HCT116 (cell line): ENCODE measurements around the gene QPCT. TPM values are rescaled to one million over a fixed set of nuclear protein-coding genes. Genes with fewer than 3 reads are reported as not detected.

ENCODE experiments used
- ATAC-seq: fragments of 200-7000 bp; cut with Tn5 transposase; 2 replicates; pipeline ENCODE4 v1.9.1; 2020; ENCODE audit warnings: mild to moderate bottlenecking, moderate library complexity
- BruUV-seq: library from RNA; stranded (reverse); fragments of 400-500 nt; replicated peaks from 2 replicates; lab custom pipeline; 2021; lab: Mats Ljungman, UMichigan
- CTCF ChIA-PET: fragments of 300-600 bp; sonication (Branson Sonifier 250); formaldehyde crosslinking; loops from one replicate; lab custom pipeline; 2021; ENCODE audit warnings: antibody characterized with exemption; lab: Charles Lee
- POLR2A ChIA-PET: fragments of 300-600, 350-600 bp; sonication (Branson Sonifier 250); formaldehyde crosslinking; loops from one replicate; lab custom pipeline; 2021; ENCODE audit warnings: antibody characterized with exemption; lab: Charles Lee
- RAD21 ChIA-PET, 2 experiments: fragments of 300-600 bp; sonication (Branson Sonifier 250); formaldehyde crosslinking; loops; one replicate each; lab custom pipeline; 2023; ENCODE audit warnings: low total read pairs in 2 of 2; ENCODE audit not compliant: uncharacterized antibody in 2 of 2, unreplicated experiment in 2 of 2, low non-redundant PET in 1 of 2; lab: Charles Lee
- DNase-seq: peaks from one replicate; pipeline ENCODE4 v3.0.0-alpha.2; 2010; ENCODE audit warnings: low read depth, low spot score
- H2AFZ ChIP-seq: fragments of 200-600 bp; shearing (Covaris generic), sonication (generic); 2 replicates; pipeline ENCODE4 v1.6.1; 2017; ENCODE audit warnings: low read depth, mixed run types, mixed read lengths, antibody characterized with exemption, low read length; ENCODE audit not compliant: poor library complexity, severe bottlenecking
- H3K27ac ChIP-seq: 2 replicates; pipeline ENCODE4 v1.5.1; 2012; ENCODE audit warnings: low read depth, low read length
- H3K27me3 ChIP-seq: fragments of 200-600 bp; sonication (generic); 2 replicates; pipeline ENCODE4 v1.6.1; 2016; ENCODE audit warnings: mixed run types, low read length, mixed read lengths; ENCODE audit not compliant: insufficient read depth
- H3K36me3 ChIP-seq, 2 experiments: fragments of 200-500 bp in 1 of 2; fragments of 200-600 bp in 1 of 2; sonication (Bioruptor generic) in 1 of 2; sonication (generic) in 1 of 2; 2 replicates each; pipeline versions ENCODE4 v1.5.1 to v1.6.1; 2014 to 2016; ENCODE audit warnings: low read length in 2 of 2, inconsistent platforms in 1 of 2, mixed read lengths in 1 of 2, mixed run types in 1 of 2; ENCODE audit not compliant: insufficient read depth in 2 of 2, control insufficient read depth in 1 of 2
- H3K4me1 ChIP-seq, 2 experiments: fragments of 200-600 bp in 1 of 2; sonication (generic) in 1 of 2; 2 replicates each; pipeline versions ENCODE4 v1.5.1 to v1.6.1; 2012 to 2017; ENCODE audit warnings: low read length in 2 of 2, inconsistent platforms in 1 of 2, mild to moderate bottlenecking in 1 of 2, mixed read lengths in 1 of 2, mixed run types in 1 of 2, moderate library complexity in 1 of 2; ENCODE audit not compliant: insufficient read depth in 2 of 2, control insufficient read depth in 1 of 2
- H3K4me2 ChIP-seq: fragments of 200-600 bp; sonication (generic); 2 replicates; pipeline ENCODE4 v1.6.1; 2017; ENCODE audit warnings: mixed run types, low read length, mixed read lengths
- H3K4me3 ChIP-seq, 2 experiments: fragments of 200-600 bp in 1 of 2; sonication (generic) in 1 of 2; replicated peaks in 1 of 2; 2 replicates each; pipeline ENCODE4 v1.5.1; 2011 to 2016; ENCODE audit warnings: low read length in 2 of 2, control low read depth in 1 of 2, low read depth in 1 of 2, mild to moderate bottlenecking in 1 of 2, mixed read lengths in 1 of 2, mixed run types in 1 of 2
- H3K79me2 ChIP-seq: fragments of 200-600 bp; sonication (generic); 2 replicates; pipeline ENCODE4 v1.6.1; 2017; ENCODE audit warnings: mild to moderate bottlenecking, mixed run types, low read length, moderate library complexity, mixed read lengths; ENCODE audit not compliant: insufficient read depth
- H3K9ac ChIP-seq: fragments of 200-600 bp; sonication (generic); 2 replicates; pipeline ENCODE4 v1.6.1; 2016; ENCODE audit warnings: low read length, mixed read lengths
- H3K9me2 ChIP-seq: fragments of 200-600 bp; sonication (generic), shearing (Covaris generic); 2 replicates; pipeline ENCODE4 v1.6.1; 2017; ENCODE audit warnings: mixed run types, mild to moderate bottlenecking, moderate library complexity; ENCODE audit not compliant: insufficient read depth
- H3K9me3 ChIP-seq, 2 experiments: fragments of 200-500 bp in 1 of 2; fragments of 200-600 bp in 1 of 2; sonication (Bioruptor generic) in 1 of 2; sonication (generic) in 1 of 2; 2 replicates each; pipeline ENCODE4 v1.6.1; 2014 to 2017; ENCODE audit warnings: low read length in 2 of 2, mixed read lengths in 2 of 2, inconsistent platforms in 1 of 2, low read depth in 1 of 2, mild to moderate bottlenecking in 1 of 2, mixed run types in 1 of 2, moderate library complexity in 1 of 2; ENCODE audit not compliant: control insufficient read depth in 1 of 2, insufficient read depth in 1 of 2
- H4K20me1 ChIP-seq: fragments of 200-600 bp; sonication (generic), shearing (Covaris generic); 2 replicates; pipeline ENCODE4 v1.6.1; 2017; ENCODE audit warnings: mixed run types, mild to moderate bottlenecking, moderate library complexity; ENCODE audit not compliant: insufficient read depth
- CBX3 ChIP-seq: IDR thresholded peaks from 2 replicates; pipeline ENCODE4 v1.6.1; 2012; ENCODE audit warnings: low read depth
- CEBPB ChIP-seq: IDR thresholded peaks from 2 replicates; pipeline ENCODE4 v1.6.1; 2012; ENCODE audit warnings: low read depth
- EGR1 ChIP-seq: IDR thresholded peaks from 2 replicates; pipeline ENCODE4 v1.6.1; 2012; ENCODE audit warnings: low read depth
- EZH2 ChIP-seq: fragments of 200-600 bp; sonication (generic); IDR thresholded peaks from 2 replicates; pipeline ENCODE4 v1.6.1; 2017; ENCODE audit warnings: antibody characterized with exemption, mixed run types
- EZH2phosphoT487 ChIP-seq: fragments of 200-600 bp; IDR thresholded peaks from 2 replicates; pipeline ENCODE4 v1.6.1; 2018; ENCODE audit warnings: antibody characterized with exemption, borderline replicate concordance
- FOSL1 ChIP-seq: IDR thresholded peaks from 2 replicates; pipeline ENCODE4 v1.6.1; 2012; ENCODE audit warnings: low read depth
- JUND ChIP-seq: IDR thresholded peaks from 2 replicates; pipeline ENCODE4 v1.6.1; 2012
- POLR2A ChIP-seq: IDR thresholded peaks from 2 replicates; pipeline ENCODE4 v1.7.0; 2011; ENCODE audit warnings: borderline replicate concordance; ENCODE audit not compliant: insufficient read depth, insufficient read length; ENCODE audit errors: extremely low read depth
- RAD21 ChIP-seq: IDR thresholded peaks from 2 replicates; pipeline ENCODE4 v1.6.1; 2012; ENCODE audit warnings: low read depth, mild to moderate bottlenecking
- SIN3A ChIP-seq: IDR thresholded peaks from 2 replicates; pipeline ENCODE4 v1.6.1; 2012; ENCODE audit warnings: low read depth
- SP1 ChIP-seq: IDR thresholded peaks from 2 replicates; pipeline ENCODE4 v1.6.1; 2012; ENCODE audit warnings: low read depth
- SRF ChIP-seq: IDR thresholded peaks from 2 replicates; pipeline ENCODE4 v1.6.1; 2012; ENCODE audit warnings: low read depth
- TCF7L2 ChIP-seq: IDR thresholded peaks from 2 replicates; pipeline ENCODE4 v1.7.0; 2011; ENCODE audit warnings: borderline replicate concordance, inconsistent platforms; ENCODE audit not compliant: insufficient read depth, insufficient read length; ENCODE audit errors: extremely low read depth
- YY1 ChIP-seq: IDR thresholded peaks from 2 replicates; pipeline ENCODE4 v1.6.1; 2011; ENCODE audit warnings: low read length, low read depth, moderate library complexity, mild to moderate bottlenecking; ENCODE audit not compliant: insufficient replicate concordance; ENCODE audit errors: extremely low read depth
- ZFX ChIP-seq: fragments of 450-650 bp; IDR thresholded peaks from 2 replicates; pipeline ENCODE4 v1.6.1; 2017
- intact Hi-C: fragments of 100-400 bp; cut with micrococcal nuclease; formaldehyde crosslinking; loops from 2 replicates; pipeline ENCODE4 v1.10.0; 2022
- total RNA-seq: library from RNA; stranded (reverse); gene quantifications from one replicate; pipeline ENCODE4 v1.2.1, GENCODE V29; 2021; ENCODE audit not compliant: unreplicated experiment
- TF ChIP-seq, protein P1 (sequence below): IDR thresholded peaks from 2 replicates; pipeline ENCODE4 v1.6.1; 2011; ENCODE audit warnings: mild to moderate bottlenecking, low read length, moderate library complexity; ENCODE audit not compliant: insufficient replicate concordance; ENCODE audit errors: extremely low read depth
- TF ChIP-seq, protein P2 (sequence below), 3 experiments: fragments of 200-600 bp in 1 of 3; sonication (generic) in 1 of 3; IDR thresholded peaks in 2 of 3; conservative IDR thresholded peaks in 1 of 3; 2 replicates each; pipeline ENCODE4 v1.5.1; 2012 to 2017; ENCODE audit warnings: low read depth in 2 of 3, low read length in 2 of 3, antibody characterized with exemption in 1 of 3, borderline replicate concordance in 1 of 3, control low read depth in 1 of 3, mild to moderate bottlenecking in 1 of 3, mixed read lengths in 1 of 3, mixed run types in 1 of 3, moderate library complexity in 1 of 3; ENCODE audit not compliant: insufficient read depth in 1 of 3
- TF ChIP-seq, protein P3 (sequence below): IDR thresholded peaks from 2 replicates; pipeline ENCODE4 v1.6.1; 2012
- TF ChIP-seq, protein P4 (sequence below): IDR thresholded peaks from 2 replicates; pipeline ENCODE4 v1.6.1; 2012; ENCODE audit warnings: low read depth

Gene QPCT
- total RNA-seq, 1 experiment from 2014 or later = not detected

DNA sequence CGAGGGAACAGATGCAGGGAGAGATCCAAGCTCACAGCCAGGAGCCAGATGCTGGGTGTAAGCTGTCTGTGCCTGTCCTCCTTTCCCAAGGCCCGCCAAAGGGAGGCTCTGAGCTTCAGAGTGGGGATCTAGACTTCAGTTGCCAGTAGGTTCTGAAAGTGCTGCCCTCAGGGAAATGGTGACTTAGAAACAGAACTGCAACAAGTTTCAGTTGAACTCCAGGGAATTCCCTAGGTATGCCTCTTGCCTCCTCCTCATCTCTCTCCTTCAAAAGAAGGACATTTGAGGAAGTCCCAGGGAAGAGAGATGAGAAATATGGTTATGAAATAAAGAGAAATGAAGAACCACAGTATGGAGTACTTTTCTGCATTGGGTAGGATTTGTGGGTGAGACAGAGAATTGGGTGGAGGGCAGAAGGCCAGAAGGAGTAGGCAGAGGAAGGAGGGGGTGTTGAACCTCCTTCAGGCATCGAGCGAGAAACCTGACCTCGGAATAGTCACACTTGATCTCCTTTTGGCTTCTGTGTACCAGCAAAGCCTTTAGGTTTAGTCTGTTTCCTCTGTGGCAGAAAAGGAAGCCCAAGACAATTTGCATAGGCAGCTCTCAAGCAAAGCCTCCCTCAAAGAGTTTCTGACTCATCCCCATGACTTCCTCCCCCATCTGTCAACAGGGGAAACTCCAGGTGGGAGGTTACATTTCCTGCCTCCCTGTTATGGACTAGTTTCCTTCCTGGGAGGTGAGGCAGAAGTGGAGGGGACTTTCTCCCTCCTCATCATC is 45.7 kb downstream of the QPCT start:
- intact Hi-C loops = no loop called here
- no peaks in the 10 kb centered on the region for H3K79me2 ChIP-seq
- ATAC-seq = peak; percentile 90
- no peaks in the 10 kb centered on the region for H3K9me3 ChIP-seq
- H3K36me3 ChIP-seq = no peaks in the 10 kb centered on the region
- no peak overlapping the region for H3K27ac ChIP-seq
- peak overlapping the region; percentile 61 for H3K4me2 ChIP-seq
- no peak overlapping the region for H3K9ac ChIP-seq
- no peaks in the 10 kb centered on the region for H3K9me2 ChIP-seq
- H3K4me1 ChIP-seq = peaks cover 3 to 18% of the 10 kb centered on the region in 2 experiments; a peak in 3 of 4 replicates
- no TSS peak for BruUV-seq
- DNase-seq = peak; percentile 28
- RAD21 ChIA-PET = interaction anchor here in 1 of 2 experiments (0.7 kb wide), 1 partner anchor 221 kb away, joined by 3 read pairs; no protein-coding TSS in a partner anchor
- H3K4me3 ChIP-seq = peak overlapping the region in 1 of 2 experiments; percentile 7; a peak in 1 of 4 replicates
- H4K20me1 ChIP-seq = no peaks in the 10 kb centered on the region
- H2AFZ ChIP-seq = peak overlapping the region; percentile 73
- POLR2A ChIA-PET = no interaction called here
- CTCF ChIA-PET = interaction anchor here (1.5 kb wide), 1 partner anchor 487 kb away, joined by 3 read pairs; no protein-coding TSS in a partner anchor
- no peaks in the 10 kb centered on the region for H3K27me3 ChIP-seq
- peak; percentile 45 for TF ChIP-seq SP1
- no peak for TF ChIP-seq SIN3A
- TF ChIP-seq POLR2A = no peak
- peak; percentile 87 for TF ChIP-seq TCF7L2
- TF ChIP-seq EZH2 = no peak
- peak; percentile 69 for TF ChIP-seq JUND
- peak; percentile 68 for TF ChIP-seq SRF
- no peak for TF ChIP-seq EZH2phosphoT487
- TF ChIP-seq, protein P1, sequence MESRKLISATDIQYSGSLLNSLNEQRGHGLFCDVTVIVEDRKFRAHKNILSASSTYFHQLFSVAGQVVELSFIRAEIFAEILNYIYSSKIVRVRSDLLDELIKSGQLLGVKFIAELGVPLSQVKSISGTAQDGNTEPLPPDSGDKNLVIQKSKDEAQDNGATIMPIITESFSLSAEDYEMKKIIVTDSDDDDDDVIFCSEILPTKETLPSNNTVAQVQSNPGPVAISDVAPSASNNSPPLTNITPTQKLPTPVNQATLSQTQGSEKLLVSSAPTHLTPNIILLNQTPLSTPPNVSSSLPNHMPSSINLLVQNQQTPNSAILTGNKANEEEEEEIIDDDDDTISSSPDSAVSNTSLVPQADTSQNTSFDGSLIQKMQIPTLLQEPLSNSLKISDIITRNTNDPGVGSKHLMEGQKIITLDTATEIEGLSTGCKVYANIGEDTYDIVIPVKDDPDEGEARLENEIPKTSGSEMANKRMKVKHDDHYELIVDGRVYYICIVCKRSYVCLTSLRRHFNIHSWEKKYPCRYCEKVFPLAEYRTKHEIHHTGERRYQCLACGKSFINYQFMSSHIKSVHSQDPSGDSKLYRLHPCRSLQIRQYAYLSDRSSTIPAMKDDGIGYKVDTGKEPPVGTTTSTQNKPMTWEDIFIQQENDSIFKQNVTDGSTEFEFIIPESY = no peak
- TF ChIP-seq, protein P2, sequence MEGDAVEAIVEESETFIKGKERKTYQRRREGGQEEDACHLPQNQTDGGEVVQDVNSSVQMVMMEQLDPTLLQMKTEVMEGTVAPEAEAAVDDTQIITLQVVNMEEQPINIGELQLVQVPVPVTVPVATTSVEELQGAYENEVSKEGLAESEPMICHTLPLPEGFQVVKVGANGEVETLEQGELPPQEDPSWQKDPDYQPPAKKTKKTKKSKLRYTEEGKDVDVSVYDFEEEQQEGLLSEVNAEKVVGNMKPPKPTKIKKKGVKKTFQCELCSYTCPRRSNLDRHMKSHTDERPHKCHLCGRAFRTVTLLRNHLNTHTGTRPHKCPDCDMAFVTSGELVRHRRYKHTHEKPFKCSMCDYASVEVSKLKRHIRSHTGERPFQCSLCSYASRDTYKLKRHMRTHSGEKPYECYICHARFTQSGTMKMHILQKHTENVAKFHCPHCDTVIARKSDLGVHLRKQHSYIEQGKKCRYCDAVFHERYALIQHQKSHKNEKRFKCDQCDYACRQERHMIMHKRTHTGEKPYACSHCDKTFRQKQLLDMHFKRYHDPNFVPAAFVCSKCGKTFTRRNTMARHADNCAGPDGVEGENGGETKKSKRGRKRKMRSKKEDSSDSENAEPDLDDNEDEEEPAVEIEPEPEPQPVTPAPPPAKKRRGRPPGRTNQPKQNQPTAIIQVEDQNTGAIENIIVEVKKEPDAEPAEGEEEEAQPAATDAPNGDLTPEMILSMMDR (IDR thresholded peaks at IDR 0.05 in 2 of 3, conservative IDR thresholded peaks at IDR 0.05 in 1 of 3; ENCODE audit: borderline replicate concordance in 1 of 3, insufficient read depth in 1 of 3, low read depth in 2 of 3, low read length in 2 of 3) = no peak
- TF ChIP-seq YY1 = no peak
- TF ChIP-seq, protein P3, sequence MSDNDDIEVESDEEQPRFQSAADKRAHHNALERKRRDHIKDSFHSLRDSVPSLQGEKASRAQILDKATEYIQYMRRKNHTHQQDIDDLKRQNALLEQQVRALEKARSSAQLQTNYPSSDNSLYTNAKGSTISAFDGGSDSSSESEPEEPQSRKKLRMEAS = 0 out of 2 replicates have a peak, but pooled peaks have one; percentile 26
- TF ChIP-seq EGR1 = peak; percentile 55; the same call in 1 of the 2 replicates
- TF ChIP-seq, protein P4, sequence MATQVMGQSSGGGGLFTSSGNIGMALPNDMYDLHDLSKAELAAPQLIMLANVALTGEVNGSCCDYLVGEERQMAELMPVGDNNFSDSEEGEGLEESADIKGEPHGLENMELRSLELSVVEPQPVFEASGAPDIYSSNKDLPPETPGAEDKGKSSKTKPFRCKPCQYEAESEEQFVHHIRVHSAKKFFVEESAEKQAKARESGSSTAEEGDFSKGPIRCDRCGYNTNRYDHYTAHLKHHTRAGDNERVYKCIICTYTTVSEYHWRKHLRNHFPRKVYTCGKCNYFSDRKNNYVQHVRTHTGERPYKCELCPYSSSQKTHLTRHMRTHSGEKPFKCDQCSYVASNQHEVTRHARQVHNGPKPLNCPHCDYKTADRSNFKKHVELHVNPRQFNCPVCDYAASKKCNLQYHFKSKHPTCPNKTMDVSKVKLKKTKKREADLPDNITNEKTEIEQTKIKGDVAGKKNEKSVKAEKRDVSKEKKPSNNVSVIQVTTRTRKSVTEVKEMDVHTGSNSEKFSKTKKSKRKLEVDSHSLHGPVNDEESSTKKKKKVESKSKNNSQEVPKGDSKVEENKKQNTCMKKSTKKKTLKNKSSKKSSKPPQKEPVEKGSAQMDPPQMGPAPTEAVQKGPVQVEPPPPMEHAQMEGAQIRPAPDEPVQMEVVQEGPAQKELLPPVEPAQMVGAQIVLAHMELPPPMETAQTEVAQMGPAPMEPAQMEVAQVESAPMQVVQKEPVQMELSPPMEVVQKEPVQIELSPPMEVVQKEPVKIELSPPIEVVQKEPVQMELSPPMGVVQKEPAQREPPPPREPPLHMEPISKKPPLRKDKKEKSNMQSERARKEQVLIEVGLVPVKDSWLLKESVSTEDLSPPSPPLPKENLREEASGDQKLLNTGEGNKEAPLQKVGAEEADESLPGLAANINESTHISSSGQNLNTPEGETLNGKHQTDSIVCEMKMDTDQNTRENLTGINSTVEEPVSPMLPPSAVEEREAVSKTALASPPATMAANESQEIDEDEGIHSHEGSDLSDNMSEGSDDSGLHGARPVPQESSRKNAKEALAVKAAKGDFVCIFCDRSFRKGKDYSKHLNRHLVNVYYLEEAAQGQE = no peak
- TF ChIP-seq CBX3 = peak; percentile 66
- no peak for TF ChIP-seq RAD21
- peak; percentile 68; the same call in 1 of the 2 replicates for TF ChIP-seq FOSL1
- no peak for TF ChIP-seq CEBPB
- TF ChIP-seq ZFX = no peak
